Amniotic stem cell (primary cell): Measurements from ENCODE around the gene PSTK.

Source experiments
- DNase-seq: peaks from one replicate; lab custom pipeline; 2025; lab: John Stamatoyannopoulos, UW

The PSTK gene

DNA sequence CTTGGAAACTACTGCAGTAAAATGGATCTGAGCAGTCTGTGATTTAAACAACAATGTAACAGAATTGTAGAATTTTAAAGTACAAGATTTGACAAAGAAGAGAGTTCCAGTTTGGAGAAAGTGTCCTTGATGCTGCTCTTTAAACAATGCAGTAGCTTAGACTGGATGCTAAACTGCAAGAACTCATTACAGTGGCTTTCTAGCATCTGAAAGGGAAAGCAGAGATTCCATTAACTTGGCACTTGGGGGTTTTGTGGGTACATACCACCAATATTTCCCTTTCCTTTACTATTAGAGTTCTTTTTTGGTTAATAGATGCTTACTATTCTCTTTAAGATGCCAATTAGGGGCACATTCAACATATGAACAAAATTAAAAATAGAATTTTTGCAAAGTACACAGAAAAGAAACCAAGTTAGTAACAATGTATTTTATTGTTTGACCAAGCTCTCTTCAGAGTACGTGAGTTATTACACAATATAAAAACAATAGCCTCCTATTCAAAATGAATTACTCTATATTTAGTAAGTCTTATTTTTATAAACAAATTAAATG lies 11.9 kb downstream of the PSTK start:
- DNase-seq, result no peak

DNA sequence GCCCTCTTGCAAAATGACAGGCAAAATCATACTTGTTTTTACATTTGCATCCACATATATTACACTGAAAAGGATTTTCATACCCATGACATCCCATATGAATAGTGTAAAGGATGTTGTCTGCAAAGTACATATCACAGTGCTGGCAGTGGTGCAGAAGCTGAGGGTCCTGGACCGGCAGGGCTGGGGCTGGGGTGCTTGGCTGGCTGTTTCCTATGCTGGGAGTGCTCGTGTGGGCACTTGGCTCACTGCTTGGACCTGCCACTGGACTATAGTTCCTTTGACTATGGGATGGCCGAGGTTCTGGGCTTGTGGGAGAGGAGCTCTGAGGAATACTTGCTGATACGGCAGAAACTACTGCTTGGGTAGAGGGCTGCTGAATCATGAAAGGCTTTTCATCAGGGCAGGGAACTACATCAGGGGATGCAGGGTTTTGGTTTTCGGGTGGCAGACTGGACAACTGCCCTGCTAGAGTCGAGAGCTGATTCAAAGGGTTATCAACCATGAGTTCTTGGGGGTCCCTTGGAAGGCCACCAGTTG lies 13.7 kb downstream of the PSTK start:
- DNase-seq, result no peak

DNA sequence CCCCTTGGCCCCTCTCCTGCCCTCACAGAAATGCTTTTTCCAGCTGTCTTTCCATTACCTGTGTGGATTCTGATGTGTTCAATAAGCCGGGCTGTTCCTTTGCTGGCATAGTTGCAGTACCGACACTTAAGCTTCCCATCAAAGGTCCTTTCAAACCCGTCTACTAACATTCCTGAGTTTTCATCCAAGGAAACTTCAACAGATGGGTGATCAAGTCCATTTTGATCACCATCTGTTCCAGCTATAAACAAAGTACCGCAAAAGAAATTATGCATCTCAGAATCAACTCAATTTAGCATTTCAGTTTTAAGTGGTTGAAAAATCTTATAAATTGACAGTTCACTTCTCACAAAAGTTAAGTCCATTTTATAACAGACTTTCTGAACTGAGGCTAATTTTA lies 15.7 kb downstream of the PSTK start:
- no peak for DNase-seq

GRCh38 chr10:122997864-122998263 lies 17.7 kb downstream of the PSTK start:
- no peak for DNase-seq

- no peak for DNase-seq
Measured at GRCh38 chr10:122998360-122998917, 18.2 kb downstream of the PSTK start.

- no peak for DNase-seq
Measured at GRCh38 chr10:122998934-122999333, 18.7 kb downstream of the PSTK start.

GRCh38 chr10:122999347-122999746 lies 19.1 kb downstream of the PSTK start:
- no peak for DNase-seq

DNA sequence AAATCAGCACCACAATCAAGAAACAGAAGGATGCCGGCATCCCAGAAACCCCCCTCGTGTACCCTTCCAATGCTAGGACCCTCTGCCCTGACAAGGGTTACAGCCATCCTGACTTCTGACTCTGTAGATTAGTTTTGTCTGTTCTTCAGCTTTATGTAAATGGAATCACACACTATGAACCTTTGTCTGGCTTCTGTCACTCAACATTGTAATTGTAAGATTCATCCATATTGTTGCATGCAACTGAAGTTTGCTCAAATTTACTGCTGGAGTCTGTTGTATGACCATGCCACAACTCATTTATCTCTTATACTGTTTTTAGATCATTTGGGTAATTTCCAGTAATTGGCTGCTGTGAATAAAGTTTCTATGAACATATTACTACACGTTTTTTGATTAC lies 20.0 kb downstream of the PSTK start:
- no peak for DNase-seq

GRCh38 chr10:123001370-123001769 lies 21.2 kb downstream of the PSTK start:
- DNase-seq, result no peak

DNA sequence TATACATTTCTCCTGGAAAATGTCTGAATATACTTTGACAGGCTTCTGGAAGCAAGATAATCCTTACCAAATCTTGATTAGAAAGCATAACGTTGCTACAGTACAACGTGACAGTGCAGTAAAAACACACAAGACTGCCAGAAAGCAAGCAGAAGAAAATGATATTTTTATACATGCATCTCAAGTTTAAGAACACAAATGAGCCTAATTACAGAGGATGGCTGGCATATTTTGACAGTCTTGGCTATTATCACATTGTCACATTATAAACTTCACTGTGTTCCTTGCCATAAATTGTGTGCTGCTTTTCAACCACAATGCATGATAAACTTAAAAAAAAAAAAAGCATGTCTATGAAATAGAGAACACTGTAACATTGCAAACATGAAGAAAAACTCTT lies 24.1 kb downstream of the PSTK start:
- no peak for DNase-seq

DNA sequence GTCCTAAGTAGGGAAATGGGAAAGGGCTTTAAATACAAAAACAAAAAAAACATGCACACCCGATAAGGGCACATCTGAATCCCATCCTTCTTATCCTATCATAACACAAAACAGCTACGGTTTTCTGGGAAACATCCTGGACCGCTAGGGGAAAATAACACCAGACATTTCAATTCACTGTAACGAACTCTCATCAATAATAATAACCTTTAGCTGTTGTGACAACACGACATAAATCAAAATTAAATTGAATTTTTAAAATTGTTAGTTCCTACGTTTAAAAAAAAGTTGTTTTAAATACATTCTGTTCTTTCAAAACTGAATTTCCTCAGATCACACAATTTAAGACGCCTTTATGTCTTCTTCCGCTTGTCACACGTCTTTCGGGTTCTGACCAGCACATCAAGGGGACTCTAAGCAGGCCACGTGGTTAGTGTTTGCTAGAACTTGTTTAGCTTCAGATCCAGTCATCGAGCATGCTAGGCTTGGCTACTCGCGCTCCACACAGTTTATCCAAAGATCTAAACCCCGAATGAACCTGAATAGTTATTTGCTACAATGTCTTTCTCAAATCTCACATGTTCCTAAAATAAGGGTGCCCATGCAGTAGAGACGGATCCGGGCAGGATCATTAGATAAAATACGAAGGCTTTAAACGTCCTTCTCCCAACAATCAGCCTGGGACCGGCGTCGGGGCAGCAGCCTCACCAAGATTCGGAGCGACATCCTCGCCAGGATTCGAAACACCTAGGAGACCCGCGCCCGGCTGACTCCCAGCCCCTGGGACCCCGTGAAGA lies 27.6 kb downstream of the PSTK start:
- peak; percentile 4 for DNase-seq

DNA sequence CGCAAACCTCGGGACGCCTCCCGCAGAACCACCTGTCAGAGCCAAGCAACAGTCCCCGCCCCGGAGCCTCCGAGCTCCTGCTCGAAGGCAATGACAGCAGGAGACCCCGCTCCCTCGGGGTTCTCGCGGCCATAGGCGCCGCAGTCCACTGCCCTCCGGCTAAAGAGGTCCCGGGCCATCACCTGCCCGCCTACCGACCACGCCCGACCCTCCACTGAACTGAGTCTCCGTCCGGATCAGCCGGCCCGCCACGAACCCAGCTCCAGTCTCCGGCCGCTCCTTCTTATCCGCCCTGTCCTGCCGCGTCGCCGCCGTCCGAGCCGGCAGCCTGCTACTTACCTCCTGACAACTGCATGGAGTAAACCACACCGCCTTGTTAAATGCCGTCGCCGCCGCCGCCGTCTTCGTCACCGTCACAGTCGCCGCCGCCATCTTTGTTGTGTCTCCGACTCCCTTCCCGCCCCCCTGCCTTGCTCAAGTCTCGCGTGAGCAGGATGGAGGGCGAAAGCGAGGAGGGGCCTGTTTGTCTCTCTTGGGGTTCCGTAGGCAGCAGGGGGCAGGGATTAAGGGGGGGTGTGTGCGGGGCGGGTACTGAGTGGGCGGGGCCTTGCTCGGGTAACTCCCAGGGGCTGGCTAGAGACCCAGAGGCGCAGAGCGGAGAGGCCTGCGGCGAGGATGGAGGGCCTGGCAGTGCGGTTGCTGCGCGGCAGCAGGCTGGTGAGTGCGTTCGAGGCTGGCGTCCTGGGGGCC lies 28.3 kb downstream of the PSTK start, which contains the start of the genes ACADSB and IKZF5:
Gene ACADSB (plus strand): TSS at position 652 of the 750 bp plus-strand sequence. CDS start 24 bp downstream, at position 676.
Gene IKZF5 (minus strand): TSS at position 441 of the 750 bp plus-strand sequence. CDS start 10,170 bp downstream, outside the sequence.
- DNase-seq, result peak; percentile 96

- DNase-seq, result no peak
Measured at GRCh38 chr10:123009105-123009820, 29.1 kb downstream of the PSTK start.

GRCh38 chr10:123011987-123012386 lies 31.8 kb downstream of the PSTK start:
- DNase-seq, result no peak

DNA sequence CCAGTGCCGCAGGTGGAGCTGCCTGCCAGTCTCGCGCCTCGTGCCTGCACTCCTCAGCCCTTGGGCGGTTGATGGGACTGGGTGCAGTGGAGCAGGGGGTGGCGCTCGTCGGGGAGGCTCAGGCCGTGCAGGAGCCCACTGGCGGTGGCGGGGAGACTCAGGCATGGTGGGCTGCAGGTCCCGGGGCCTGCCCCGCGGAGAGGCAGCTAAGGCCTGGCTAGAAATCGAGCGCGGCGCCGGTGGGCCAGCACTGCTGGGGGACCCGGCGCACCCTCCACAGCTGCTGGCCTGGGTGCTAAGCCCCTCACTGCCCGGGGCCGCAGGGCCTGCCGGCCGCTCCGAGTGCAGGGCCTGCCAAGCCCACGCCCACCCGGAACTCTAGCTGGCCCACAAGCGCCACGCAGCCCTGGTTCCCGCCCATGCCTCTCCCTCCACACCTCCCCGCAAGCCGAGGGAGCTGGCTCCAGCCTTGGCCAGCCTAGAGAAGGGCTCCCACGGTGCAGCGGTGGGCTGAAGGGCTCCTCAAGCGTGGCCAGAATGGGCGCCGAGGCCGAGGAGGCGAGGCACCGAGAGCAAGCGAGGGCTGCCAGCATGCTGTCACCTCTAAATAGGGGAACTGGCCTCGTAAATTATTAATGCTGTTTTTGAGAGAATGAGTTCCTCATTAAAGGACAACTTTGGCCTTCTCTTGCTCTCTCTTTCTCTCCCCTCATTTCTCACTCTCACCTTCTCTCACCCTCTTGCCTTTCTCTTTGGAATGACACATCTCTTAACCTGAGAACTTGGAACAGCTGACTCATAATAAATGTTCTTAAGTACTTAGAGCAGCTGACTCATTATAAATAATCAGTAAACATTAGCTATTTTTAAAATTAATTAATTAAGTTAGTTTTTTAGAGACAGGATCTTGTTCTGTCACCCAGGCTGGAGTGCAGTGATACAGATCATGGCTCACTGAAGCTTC lies 33.5 kb downstream of the PSTK start:
- DNase-seq, result no peak

- DNase-seq, result no peak
Measured at GRCh38 chr10:123014772-123015171, 34.6 kb downstream of the PSTK start.

DNA sequence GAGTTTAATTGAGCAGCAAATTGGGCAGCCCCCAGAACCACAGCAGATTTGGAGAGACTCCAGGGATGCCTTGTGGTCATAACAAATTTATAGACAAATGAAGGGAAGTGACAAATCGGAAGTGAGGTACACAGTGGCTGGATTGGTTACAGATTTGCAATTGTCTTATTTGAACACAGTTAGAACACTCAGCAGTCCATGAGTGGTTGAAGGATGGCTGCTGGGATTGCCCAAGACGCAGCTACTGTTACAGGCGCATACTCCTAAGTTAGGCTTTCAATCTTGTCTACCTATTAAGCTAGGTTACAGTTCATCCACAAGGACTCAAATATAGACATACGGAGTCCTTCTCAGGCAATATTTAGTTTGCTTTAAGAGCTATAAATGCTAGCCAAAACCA lies 36.0 kb downstream of the PSTK start:
- DNase-seq, result no peak

- DNase-seq, result no peak
Measured at GRCh38 chr10:123017421-123018165, 37.4 kb downstream of the PSTK start.

DNA sequence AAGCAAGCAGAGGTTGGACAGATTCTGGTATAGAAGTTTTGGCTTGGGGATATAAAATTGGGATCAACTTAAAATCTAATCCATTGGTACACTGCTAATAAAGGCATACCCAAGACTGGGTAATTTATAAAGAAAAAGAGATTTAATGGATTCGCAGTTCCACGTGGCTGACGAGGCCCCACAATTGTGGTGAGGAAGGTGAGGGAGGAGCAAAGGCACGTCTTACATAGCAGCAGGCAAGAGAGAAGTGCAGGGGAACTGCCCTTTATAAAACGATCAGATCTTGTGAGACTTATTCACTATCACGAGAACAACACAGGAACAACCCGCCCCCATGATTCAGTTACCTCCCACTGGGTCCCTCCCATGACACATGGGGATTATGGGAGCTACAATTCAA lies 38.3 kb downstream of the PSTK start:
- no peak for DNase-seq

- DNase-seq, result no peak
Measured at GRCh38 chr10:123019264-123019663, 39.1 kb downstream of the PSTK start.
